Right cardiac atrium (tissue), 5 donors: ENCODE results near the gene TTC28. TPM values are rescaled to one million over a fixed set of nuclear protein-coding genes. Genes with fewer than 3 reads are reported as not detected.

Source experiments
- ATAC-seq, 2 donors: fragments of 200-7000 bp; cut with Tn5 transposase; one replicate each; pipeline versions ENCODE4 v1.8.0 to v1.9.1; 2020; ENCODE audit warnings: moderate library complexity in 2 of 2, mild to moderate bottlenecking in 1 of 2
- DNase-seq, 3 donors: peaks; one replicate each; pipeline ENCODE4 v3.0.0-alpha.2; 2020
- H3K27ac ChIP-seq: one replicate; pipeline ENCODE4 v1.5.1; 2013; ENCODE audit warnings: mild to moderate bottlenecking, low read length, control low read depth, moderate library complexity
- H3K27me3 ChIP-seq: one replicate; pipeline ENCODE4 v1.6.1; 2013; ENCODE audit not compliant: control insufficient read depth, insufficient read depth
- H3K4me1 ChIP-seq: one replicate; pipeline ENCODE4 v1.6.1; 2013; ENCODE audit warnings: low read length; ENCODE audit not compliant: control insufficient read depth, insufficient read depth
- H3K4me3 ChIP-seq: one replicate; pipeline ENCODE4 v1.5.1; 2013; ENCODE audit warnings: low read length, control low read depth
- H3K9me3 ChIP-seq: one replicate; pipeline ENCODE4 v1.6.1; 2013; ENCODE audit warnings: low read length; ENCODE audit not compliant: control insufficient read depth
- WGBS: extraction: QIAGEN DNeasy Blood & Tissue Kit; methylation state at CpG from one replicate; pipeline ENCODE4 v1.1.7; 2013; 5-methylcytosine and 5-hydroxymethylcytosine counted together
- intact Hi-C, 4 donors: fragments of 100-400 bp; cut with DNase I; formaldehyde crosslinking; loops; one replicate each; pipeline versions ENCODE4 v1.11.0 to v1.14.0; 2022 to 2023
- polyA plus RNA-seq: library from polyadenylated mRNA; stranded (reverse); fragments of 200-250 nt; gene quantifications from one replicate; pipeline ENCODE4 v1.2.3, GENCODE V29; 2013
- total RNA-seq, 4 donors: library from RNA; stranded (reverse); fragmentation: NEBNext Ultra II Directional; extraction: Animal tissue kit (Norgen Biotek cat#: 25700); gene quantifications; one replicate each; pipeline ENCODE4 v1.2.1, GENCODE V29; 2021
- donor health status: healthy with polysubstance abuse.
- donor health status: DM: no; HTN: yes; CAD: no.
- donor health status: DM: no; HTN: no; CAD: no.
- donor health status: DM: no; HTN: yes; CAD: no; lungs with severe emphysema.
- donor health status: DM: yes; HTN: yes; CAD: no.

Gene TTC28
- total and polyA plus RNA-seq, 5 donors: 5.7 to 21.1 (median 18.9) TPM

DNA sequence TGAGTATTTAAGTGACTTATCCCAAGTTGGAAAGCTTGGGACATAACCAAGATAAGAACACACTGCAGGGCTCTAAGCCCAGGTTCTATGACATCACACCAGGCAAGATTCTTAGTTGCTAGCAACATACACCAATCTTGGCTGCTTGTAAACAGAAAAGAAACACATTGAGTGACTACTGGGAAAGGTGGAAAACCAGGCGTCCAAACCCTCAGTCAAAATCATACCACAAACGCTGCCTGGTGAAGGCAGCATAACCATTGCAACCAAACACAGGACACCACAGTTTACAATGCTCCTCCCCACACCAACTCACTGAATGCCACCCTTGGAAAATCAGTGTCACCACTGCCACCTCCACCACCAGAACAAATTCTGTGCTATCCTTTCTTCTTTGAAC, 379.9 kb downstream of the TTC28 start:
- H3K4me1 ChIP-seq: no peaks in the 10 kb centered on the region
- 42% methylated on average over 2 of the region's 2 CpGs for WGBS
- ATAC-seq (peak; percentile 95 to 96), DNase-seq (peak in 1 of 3 donors; percentile 62)
- no peaks in the 10 kb centered on the region for H3K27me3 ChIP-seq
- intact Hi-C loops: no loop called here
- H3K27ac ChIP-seq: no peak overlapping the region
- no peaks in the 10 kb centered on the region for H3K9me3 ChIP-seq
- no peak overlapping the region for H3K4me3 ChIP-seq

GRCh38 chr22:28299309-28299708, 380.3 kb downstream of the TTC28 start:
- peak in 1 of 2 donors; percentile 28 for ATAC-seq
- no peak for DNase-seq
- Histone ChIP-seq H3K27me3 (no peaks in the 10 kb centered on the region), H3K4me1 (no peaks in the 10 kb centered on the region), H3K4me3 (no peak overlapping the region), H3K27ac (no peak overlapping the region), H3K9me3 (no peaks in the 10 kb centered on the region)
- intact Hi-C loops: no loop called here
- WGBS: 57% methylated on average over 3 of the region's 3 CpGs

- WGBS: 33% methylated on average over 4 of the region's 4 CpGs
These were observed 382.1 kb downstream of the TTC28 start for GRCh38 chr22:28297504-28297903.

GRCh38 chr22:28296452-28296851, 383.2 kb downstream of the TTC28 start:
- H3K4me3 ChIP-seq: no peak overlapping the region
- no peak overlapping the region for H3K27ac ChIP-seq
- no peaks in the 10 kb centered on the region for H3K9me3 ChIP-seq
- no peaks in the 10 kb centered on the region for H3K27me3 ChIP-seq
- no peaks in the 10 kb centered on the region for H3K4me1 ChIP-seq
- intact Hi-C loops: no loop called here
- DNase-seq (no peak), ATAC-seq (no peak)

More at GRCh38 chr22:28297504-28297903, 382.1 kb downstream of the TTC28 start:
- no peak for ATAC-seq
- Histone ChIP-seq H3K27ac (no peak overlapping the region), H3K4me1 (no peaks in the 10 kb centered on the region), H3K9me3 (no peaks in the 10 kb centered on the region), H3K4me3 (no peak overlapping the region), H3K27me3 (no peaks in the 10 kb centered on the region)
- intact Hi-C loops: no loop called here
- no peak for DNase-seq

- no peaks in the 10 kb centered on the region for H3K9me3 ChIP-seq
- 56% methylated on average over 2 of the region's 2 CpGs for WGBS
- DNase-seq: no peak
- no peak overlapping the region for H3K4me3 ChIP-seq
- no peaks in the 10 kb centered on the region for H3K27me3 ChIP-seq
- no peaks in the 10 kb centered on the region for H3K4me1 ChIP-seq
- peak in 1 of 2 donors; percentile 73 for ATAC-seq
- intact Hi-C loops: loop anchor here in 1 of 4 donors (2.0 to 10.0 kb wide), 2 partner anchors 20 to 58 kb away; no protein-coding TSS in a partner anchor
- H3K27ac ChIP-seq: no peak overlapping the region
These were observed 396.5 kb downstream of the TTC28 start for GRCh38 chr22:28283068-28283654.

DNA sequence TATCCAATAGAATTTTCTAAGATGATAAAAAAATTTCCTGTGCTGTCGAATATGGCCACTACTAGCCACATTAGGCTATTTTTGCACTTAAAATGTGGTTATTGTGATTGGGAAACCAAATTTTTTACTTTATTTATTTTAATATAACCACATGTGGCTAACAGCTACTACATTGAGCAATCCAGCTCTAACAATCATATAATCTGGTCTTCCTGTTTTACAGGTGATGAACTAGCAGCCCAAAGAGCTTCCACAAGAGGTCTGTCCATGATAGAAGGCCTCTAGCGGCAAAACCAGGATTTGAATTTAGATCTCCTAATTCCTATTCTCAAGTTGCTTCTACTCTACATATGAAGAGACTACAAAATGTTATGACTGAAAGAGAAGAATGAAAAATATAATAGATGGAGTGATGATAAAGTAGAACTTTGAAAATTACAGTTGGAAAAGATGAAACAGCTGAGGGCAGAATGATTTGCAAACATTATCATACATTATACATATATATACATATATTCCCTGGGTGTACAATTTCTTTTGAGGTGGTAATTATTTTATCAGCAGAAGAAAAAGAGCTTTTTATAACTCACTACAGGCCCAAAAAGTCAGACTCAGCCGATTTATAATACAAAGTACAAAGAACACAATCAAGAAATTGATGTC, 397.1 kb downstream of the TTC28 start:
- 68% methylated on average over 3 of the region's 3 CpGs for WGBS
- ATAC-seq (no peak), DNase-seq (no peak)
- H3K4me1 ChIP-seq: no peaks in the 10 kb centered on the region
- no peak overlapping the region for H3K4me3 ChIP-seq
- no peak overlapping the region for H3K27ac ChIP-seq
- intact Hi-C loops: loop anchor here in 1 of 4 donors (2.0 to 10.0 kb wide), 2 partner anchors 20 to 58 kb away; no protein-coding TSS in a partner anchor
- H3K27me3 ChIP-seq: no peaks in the 10 kb centered on the region
- no peaks in the 10 kb centered on the region for H3K9me3 ChIP-seq

DNA sequence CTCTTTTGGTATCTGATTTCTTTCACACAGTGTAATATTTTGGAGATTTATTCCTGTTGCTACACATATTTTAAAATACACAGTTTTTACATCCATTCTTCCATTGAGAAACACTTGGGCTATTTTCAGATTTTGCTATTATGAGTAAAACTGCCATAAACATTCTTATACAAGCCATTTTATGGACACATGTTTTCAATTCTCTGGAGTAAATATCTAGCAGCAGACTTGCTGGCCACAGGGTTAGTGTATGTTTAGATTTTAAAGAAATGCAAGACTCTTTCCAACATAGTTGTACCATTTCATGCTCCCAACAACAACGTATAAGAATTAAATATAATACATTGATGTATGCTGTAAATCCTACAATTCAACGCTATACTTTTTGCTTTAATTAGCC, 399.8 kb downstream of the TTC28 start:
- Histone ChIP-seq H3K9me3 (no peaks in the 10 kb centered on the region), H3K4me3 (no peak overlapping the region), H3K4me1 (no peaks in the 10 kb centered on the region), H3K27ac (no peak overlapping the region), H3K27me3 (no peaks in the 10 kb centered on the region)
- WGBS: 93% methylated on average over 2 of the region's 2 CpGs
- no peak for ATAC-seq
- DNase-seq: no peak
- intact Hi-C loops: loop anchor here in 1 of 4 donors (10.0 kb wide), 1 partner anchor 55 kb away; no protein-coding TSS in a partner anchor

- ATAC-seq (peak in 1 of 2 donors; percentile 29), DNase-seq (no peak)
- Histone ChIP-seq H3K27ac (no peak overlapping the region), H3K9me3 (no peaks in the 10 kb centered on the region), H3K4me3 (no peak overlapping the region), H3K4me1 (peaks cover 3% of the 10 kb centered on the region), H3K27me3 (no peaks in the 10 kb centered on the region)
- intact Hi-C loops: no loop called here
- 79% methylated on average over 2 of the region's 2 CpGs for WGBS
These were observed 410.4 kb downstream of the TTC28 start for GRCh38 chr22:28269277-28269676.

DNA sequence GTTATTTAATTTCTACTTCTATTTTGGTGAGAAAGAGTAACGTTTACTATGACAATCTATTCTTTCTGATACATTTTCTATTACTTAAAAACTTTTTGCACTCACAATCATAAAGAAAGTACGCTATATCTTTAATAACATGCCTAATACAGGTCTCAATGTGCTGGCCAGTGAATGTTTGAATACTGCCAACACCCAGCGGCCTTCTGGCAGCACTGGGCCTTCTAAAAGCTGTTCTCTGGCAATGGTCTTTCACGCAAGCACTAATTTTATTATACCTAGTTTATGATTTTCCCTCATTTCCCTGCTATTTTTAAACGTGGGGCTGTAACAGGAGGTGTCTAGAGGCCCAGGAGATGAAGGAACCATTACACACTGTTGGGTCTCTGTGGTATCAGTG, 410.8 kb downstream of the TTC28 start:
- Histone ChIP-seq H3K27ac (no peak overlapping the region), H3K4me1 (peaks cover 3% of the 10 kb centered on the region), H3K4me3 (no peak overlapping the region), H3K9me3 (no peaks in the 10 kb centered on the region), H3K27me3 (no peaks in the 10 kb centered on the region)
- intact Hi-C loops: no loop called here
- peak in 2 of 3 donors; percentile 19 to 75 for DNase-seq
- ATAC-seq: peak in 1 of 2 donors; percentile 78
- 53% methylated on average over 5 of the region's 5 CpGs for WGBS

- DNase-seq: no peak
- H3K27ac ChIP-seq: no peak overlapping the region
- H3K4me1 ChIP-seq: peaks cover 3% of the 10 kb centered on the region
- no peak for ATAC-seq
- WGBS: 80% methylated on average over 3 of the region's 3 CpGs
- intact Hi-C loops: no loop called here
- no peak overlapping the region for H3K4me3 ChIP-seq
- no peaks in the 10 kb centered on the region for H3K27me3 ChIP-seq
- no peaks in the 10 kb centered on the region for H3K9me3 ChIP-seq
These were observed 411.5 kb downstream of the TTC28 start for GRCh38 chr22:28268171-28268570.

- no peak overlapping the region for H3K27ac ChIP-seq
- intact Hi-C loops: no loop called here
- no peaks in the 10 kb centered on the region for H3K27me3 ChIP-seq
- no peaks in the 10 kb centered on the region for H3K9me3 ChIP-seq
- no peak overlapping the region for H3K4me3 ChIP-seq
- ATAC-seq (no peak), DNase-seq (no peak)
- 96% methylated on average over 2 of the region's 2 CpGs for WGBS
- no peaks in the 10 kb centered on the region for H3K4me1 ChIP-seq
These were observed 419.0 kb downstream of the TTC28 start for GRCh38 chr22:28260619-28261018.
